ENCODE results near the gene ABCC5. TPM values are rescaled to one million over a fixed set of nuclear protein-coding genes. Genes with fewer than 3 reads are reported as not detected.

Gene ABCC5
- total and polyA plus RNA-seq, 2 of the 8 experiments (the other 6 are each of a cell fraction or from before 2014, with no cell fraction given), result 25.3 to 40.8 TPM

- Histone ChIP-seq H3K56ac (replicated peaks; ENCODE audit: insufficient read length, low read depth, low read length) (no peak overlapping the region), H3K23ac (ENCODE audit: insufficient read length) (no peak overlapping the region), H2BK20ac (ENCODE audit: low read length) (no peak overlapping the region), H3K27me3 (replicated peaks in 1 of 4; ENCODE audit: control insufficient read depth in 3 of 4, extremely low read depth in 1 of 4, insufficient read depth in 3 of 4, low read length in 3 of 4) (no peaks in the 10 kb centered on the region), H3K4ac (replicated peaks; ENCODE audit: insufficient read length, low read depth, low read length) (no peak overlapping the region), H3K9me3 (ENCODE audit: insufficient read depth in 2 of 2, low read depth in 1 of 2, low read length in 1 of 2) (no peaks in the 10 kb centered on the region), H2BK15ac (ENCODE audit: low read length) (no peak overlapping the region), H3K23me2 (ENCODE audit: low read depth, low read length) (no peaks in the 10 kb centered on the region), H4K8ac (ENCODE audit: extremely low read depth, insufficient read depth, low read length) (no peak overlapping the region), H2AFZ (ENCODE audit: low read length) (no peak overlapping the region), H3K4me2 (ENCODE audit: insufficient read depth in 1 of 2, low read depth in 2 of 2, low read length in 2 of 2) (no peak overlapping the region), H4K20me1 (replicated peaks in 1 of 2; ENCODE audit: control insufficient read depth in 1 of 2, insufficient read depth in 2 of 2, low read length in 2 of 2) (no peaks in the 10 kb centered on the region), H3K36me3 (ENCODE audit: control insufficient read depth in 2 of 4, insufficient read depth in 4 of 4, low read length in 3 of 4) (peaks cover 0 to 10% (median 6%) of the 10 kb centered on the region in 4 experiments; a peak in 4 of 8 replicates), H2BK5ac (ENCODE audit: low read depth, low read length) (no peak overlapping the region), H3K4me3 (ENCODE audit: extremely low read depth in 1 of 4, insufficient read depth in 2 of 4, low read depth in 3 of 4, low read length in 4 of 4) (no peak overlapping the region), H2BK120ac (replicated peaks; ENCODE audit: low read depth, low read length) (no peak overlapping the region), H3K4me1 (replicated peaks in 1 of 4; ENCODE audit: control insufficient read depth in 3 of 4, insufficient read depth in 4 of 4, low read length in 3 of 4) (peaks cover 0 to 7% (median 0%) of the 10 kb centered on the region in 4 experiments; a peak in 1 of 7 replicates), H3K9ac (replicated peaks in 1 of 4; ENCODE audit: extremely low read depth in 1 of 4, low read depth in 3 of 4, low read length in 3 of 4) (no peak overlapping the region), H4K91ac (replicated peaks; ENCODE audit: insufficient read length, low read length) (no peak overlapping the region), H4K5ac (ENCODE audit: insufficient read length, low read depth, low read length) (no peak overlapping the region), H3K27ac (ENCODE audit: low read depth, low read length) (no peak overlapping the region), H2AK5ac (ENCODE audit: low read depth, low read length) (no peak overlapping the region), H2BK12ac (ENCODE audit: low read depth, low read length) (no peak overlapping the region), H3K14ac (ENCODE audit: insufficient read length) (no peak overlapping the region), H3K79me1 (ENCODE audit: low read depth, low read length) (no peaks in the 10 kb centered on the region), H3K18ac (ENCODE audit: extremely low read depth, low read length) (no peak overlapping the region), H3K79me2 (ENCODE audit: control insufficient read depth in 1 of 2, insufficient read depth in 2 of 2, low read length in 2 of 2) (no peaks in the 10 kb centered on the region)
- FAIRE-seq, result no peak
- 85% methylated on average over 4 of the region's 4 CpGs; no CpG with 5 or more reads in 1 of the 2 experiments for WGBS, 2 experiments (ENCODE audit: extremely low coverage in 1 of 2, insufficient coverage in 1 of 2, insufficient read length in 1 of 2, insufficient replicate concordance in 2 of 2, low coverage in 1 of 2, low lambda C conversion rate in 2 of 2, missing lambda C conversion rate in 1 of 2)
- POLR2A ChIA-PET (ENCODE audit: partially characterized antibody), result no interaction called here
- CTCF ChIA-PET (ENCODE audit: partially characterized antibody), result interaction anchor here (1.0 to 4.3 kb wide), 5 partner anchors 9 to 65 kb away, joined by 3 to 21 read pairs (median 8); no protein-coding TSS in a partner anchor
- TF ChIP-seq RFX5 (IDR thresholded peaks at IDR 0.05; ENCODE audit: borderline replicate concordance, low read depth, low read length) (no peak), CEBPB (IDR thresholded peaks at IDR 0.05; ENCODE audit: low read depth, low read length) (no peak), RXRA (IDR thresholded peaks at IDR 0.05; ENCODE audit: insufficient read depth, low read depth, low read length) (no peak), ZNF274 (IDR thresholded peaks at IDR 0.05; ENCODE audit: borderline replicate concordance, extremely low read depth, low read length) (no peak), KDM5A (IDR thresholded peaks at IDR 0.05; ENCODE audit: low read length) (no peak), E2F6 (IDR thresholded peaks at IDR 0.05) (no peak), KDM4A (IDR thresholded peaks at IDR 0.05; ENCODE audit: low read depth, low read length, severe bottlenecking) (no peak)
- DNase-seq (ENCODE audit: low read depth in 1 of 2, low spot score in 2 of 2), result no peak
Measured at GRCh38 chr3:183917776-183918175, 99.9 kb downstream of the ABCC5 start.

Data from H1 (cell line).